Caco-2 (cell line): ENCODE measurements around the gene AJUBA. TPM values are rescaled to one million over a fixed set of nuclear protein-coding genes. Genes with fewer than 3 reads are reported as not detected.

Source experiments
- BruUV-seq: library from RNA; stranded (reverse); fragments of 400-500 nt; replicated peaks from 2 replicates; lab custom pipeline; 2021; lab: Mats Ljungman, UMichigan
- CTCF ChIA-PET: fragments of 300-600 bp; sonication (Branson Sonifier 250); formaldehyde crosslinking; loops from one replicate; lab custom pipeline; 2022; ENCODE audit warnings: antibody characterized with exemption; lab: Charles Lee
- POLR2A ChIA-PET: fragments of 300-600 bp; sonication (Branson Sonifier 250); formaldehyde crosslinking; loops from one replicate; lab custom pipeline; 2022; ENCODE audit warnings: antibody characterized with exemption; lab: Charles Lee
- DNase-seq, 2 experiments: peaks; one replicate each; pipeline versions ENCODE4 v3.0.0 to v3.0.0-alpha.2; 2020 to 2022
- H3K27me3 ChIP-seq: replicated peaks from 2 replicates; pipeline ENCODE4 v1.6.0; 2011; ENCODE audit warnings: low read length; ENCODE audit not compliant: control insufficient read depth, insufficient read depth
- H3K36me3 ChIP-seq: 2 replicates; pipeline ENCODE4 v1.5.1; 2011; ENCODE audit warnings: low read length; ENCODE audit not compliant: control insufficient read depth, insufficient read depth
- H3K4me1 ChIP-seq: fragments of 250-450 bp; sonication (Bioruptor Pico); 2 replicates; pipeline ENCODE4 v1.5.1; 2020; ENCODE audit warnings: mild to moderate bottlenecking
- H3K4me3 ChIP-seq: 2 replicates; pipeline ENCODE4 v1.5.1; 2011; ENCODE audit warnings: low read depth, mild to moderate bottlenecking, control low read depth, low read length
- H3K9me3 ChIP-seq: fragments of 250-450 bp; sonication (Bioruptor Pico); 2 replicates; pipeline ENCODE4 v1.5.1; 2020; ENCODE audit warnings: mild to moderate bottlenecking, moderate library complexity
- H3K27ac Mint-ChIP-seq: one replicate; pipeline ENCODE4 v1.8.0; 2022; ENCODE audit warnings: mixed read lengths; ENCODE audit not compliant: unreplicated experiment
- H3K27me3 Mint-ChIP-seq: one replicate; pipeline ENCODE4 v1.8.0; 2022; ENCODE audit warnings: mixed read lengths; ENCODE audit not compliant: insufficient read depth, unreplicated experiment
- H3K36me3 Mint-ChIP-seq: one replicate; pipeline ENCODE4 v1.8.0; 2022; ENCODE audit warnings: mild to moderate bottlenecking, mixed read lengths; ENCODE audit not compliant: insufficient read depth, unreplicated experiment
- H3K4me1 Mint-ChIP-seq: one replicate; pipeline ENCODE4 v1.8.0; 2022; ENCODE audit warnings: low read depth, mixed read lengths; ENCODE audit not compliant: unreplicated experiment
- H3K4me3 Mint-ChIP-seq: one replicate; pipeline ENCODE4 v1.8.0; 2022; ENCODE audit warnings: mild to moderate bottlenecking, moderate library complexity, mixed read lengths; ENCODE audit not compliant: unreplicated experiment
- H3K9me3 Mint-ChIP-seq: one replicate; pipeline ENCODE4 v1.8.0; 2022; ENCODE audit warnings: mixed read lengths; ENCODE audit not compliant: unreplicated experiment
- intact Hi-C: fragments of 100-400 bp; cut with micrococcal nuclease; formaldehyde crosslinking; loops from one replicate; pipeline ENCODE4 v1.10.0; 2022; ENCODE audit not compliant: unreplicated experiment
- total RNA-seq: library from RNA; stranded (reverse); gene quantifications from 2 replicates; pipeline ENCODE4 v1.2.3, GENCODE V29; 2022
- TF ChIP-seq, protein P1 (sequence below), 2 experiments: fragments of 200-600 bp in 1 of 2; IDR thresholded peaks; 1 replicate in 1 of 2; 2 replicates in 1 of 2; pipeline versions ENCODE4 v1.5.1 to v1.8.0; 2011 to 2022; ENCODE audit warnings: antibody characterized with exemption in 1 of 2, control low read depth in 1 of 2, inconsistent platforms in 1 of 2, low read depth in 1 of 2, low read length in 1 of 2, mild to moderate bottlenecking in 1 of 2, moderate library complexity in 1 of 2; ENCODE audit not compliant: insufficient read depth in 1 of 2, severe bottlenecking in 1 of 2, unreplicated experiment in 1 of 2

Gene AJUBA
- total RNA-seq, 1 experiment from 2014 or later: 211 TPM

DNA sequence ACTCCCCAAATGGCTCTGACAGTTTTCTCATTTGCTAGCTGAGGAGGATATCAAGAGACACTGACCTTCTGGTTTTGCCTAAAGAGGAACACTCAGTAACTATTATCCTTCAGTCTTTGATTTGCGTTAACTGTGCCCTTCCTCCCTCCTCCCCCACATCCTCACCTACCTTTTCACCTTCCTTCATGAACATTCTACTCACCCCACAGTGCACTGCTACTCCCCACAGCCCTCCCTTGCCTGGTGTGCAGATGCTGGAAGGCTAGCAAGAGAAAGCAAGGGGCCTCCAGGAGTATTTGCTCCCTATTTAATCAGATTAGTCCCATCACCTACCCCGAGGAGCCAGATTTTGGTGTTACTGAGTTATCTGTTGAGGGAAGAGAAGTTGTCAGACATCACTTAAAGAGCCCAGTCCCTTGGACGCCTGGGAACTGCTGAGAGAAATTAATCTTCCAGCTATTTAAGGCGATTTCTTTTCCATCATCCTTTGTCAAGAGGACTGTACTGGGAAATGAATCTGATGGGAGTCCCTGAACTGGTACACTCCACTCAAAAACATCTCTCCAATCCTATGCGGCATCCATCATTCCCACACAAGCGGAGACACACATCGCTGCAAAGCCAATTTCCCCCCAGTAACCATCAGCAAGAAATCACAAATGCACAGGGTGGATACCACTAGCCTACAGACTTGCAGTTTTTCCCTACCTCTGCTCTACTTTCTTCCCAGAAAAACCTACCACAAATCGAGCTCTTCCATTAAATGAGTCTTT, 40.9 kb upstream of the AJUBA start:
- Mint-ChIP-seq H3K27ac (peak overlapping the region; percentile 22), H3K36me3 (peaks cover 37% of the 10 kb centered on the region), H3K9me3 (no peaks in the 10 kb centered on the region), H3K27me3 (no peaks in the 10 kb centered on the region), H3K4me1 (peaks cover 14% of the 10 kb centered on the region), H3K4me3 (no peak overlapping the region)
- TF ChIP-seq, protein P1, sequence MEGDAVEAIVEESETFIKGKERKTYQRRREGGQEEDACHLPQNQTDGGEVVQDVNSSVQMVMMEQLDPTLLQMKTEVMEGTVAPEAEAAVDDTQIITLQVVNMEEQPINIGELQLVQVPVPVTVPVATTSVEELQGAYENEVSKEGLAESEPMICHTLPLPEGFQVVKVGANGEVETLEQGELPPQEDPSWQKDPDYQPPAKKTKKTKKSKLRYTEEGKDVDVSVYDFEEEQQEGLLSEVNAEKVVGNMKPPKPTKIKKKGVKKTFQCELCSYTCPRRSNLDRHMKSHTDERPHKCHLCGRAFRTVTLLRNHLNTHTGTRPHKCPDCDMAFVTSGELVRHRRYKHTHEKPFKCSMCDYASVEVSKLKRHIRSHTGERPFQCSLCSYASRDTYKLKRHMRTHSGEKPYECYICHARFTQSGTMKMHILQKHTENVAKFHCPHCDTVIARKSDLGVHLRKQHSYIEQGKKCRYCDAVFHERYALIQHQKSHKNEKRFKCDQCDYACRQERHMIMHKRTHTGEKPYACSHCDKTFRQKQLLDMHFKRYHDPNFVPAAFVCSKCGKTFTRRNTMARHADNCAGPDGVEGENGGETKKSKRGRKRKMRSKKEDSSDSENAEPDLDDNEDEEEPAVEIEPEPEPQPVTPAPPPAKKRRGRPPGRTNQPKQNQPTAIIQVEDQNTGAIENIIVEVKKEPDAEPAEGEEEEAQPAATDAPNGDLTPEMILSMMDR (IDR thresholded peaks at IDR 0.05; ENCODE audit: insufficient read depth in 1 of 2, low read depth in 1 of 2, low read length in 1 of 2, severe bottlenecking in 1 of 2, unreplicated experiment in 1 of 2): no peak
- no peaks in the 10 kb centered on the region for H3K9me3 ChIP-seq
- intact Hi-C loops: no loop called here
- H3K4me3 ChIP-seq: no peak overlapping the region
- no peaks in the 10 kb centered on the region for H3K27me3 ChIP-seq
- POLR2A ChIA-PET: interaction anchor here (0.6 kb wide), 2 partner anchors 75 to 201 kb away, joined by 4 read pairs; no protein-coding TSS in a partner anchor
- CTCF ChIA-PET: interaction anchor here (1.7 kb wide), 1 partner anchor 28 kb away, joined by 4 read pairs; no protein-coding TSS in a partner anchor
- H3K4me1 ChIP-seq: peaks cover 16% of the 10 kb centered on the region
- DNase-seq: no peak
- H3K36me3 ChIP-seq: no peaks in the 10 kb centered on the region
- no TSS peak for BruUV-seq

DNA sequence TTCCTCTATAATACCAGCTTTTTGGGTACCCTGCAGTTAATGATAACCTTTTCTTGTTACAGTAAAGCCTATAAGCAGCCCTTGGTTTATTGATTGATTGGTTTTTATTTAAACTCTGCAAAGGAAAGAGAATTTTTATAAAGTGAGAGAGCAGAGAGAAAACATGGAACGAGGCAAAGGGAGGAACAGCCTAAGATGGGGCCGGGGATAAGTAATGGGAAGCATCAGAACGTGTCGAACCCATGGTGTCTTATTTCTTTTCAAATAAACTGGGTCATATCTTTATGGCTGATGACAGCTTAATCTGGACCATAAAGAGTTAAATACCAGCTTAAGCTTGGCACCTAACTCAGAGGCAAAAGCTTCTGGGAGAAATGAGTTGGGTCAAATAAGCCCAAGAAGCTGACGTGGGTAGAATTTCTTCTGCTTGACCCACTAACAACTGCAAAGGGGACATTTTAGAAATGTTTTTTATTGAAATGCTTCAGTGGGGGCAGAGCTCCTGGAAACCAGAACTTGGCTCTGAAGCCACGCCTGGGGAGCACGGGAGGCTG, 39.6 kb upstream of the AJUBA start:
- Mint-ChIP-seq H3K27ac (no peak overlapping the region), H3K36me3 (peaks cover 28% of the 10 kb centered on the region), H3K27me3 (no peaks in the 10 kb centered on the region), H3K9me3 (no peaks in the 10 kb centered on the region), H3K4me1 (peaks cover 14% of the 10 kb centered on the region), H3K4me3 (no peak overlapping the region)
- ChIA-PET POLR2A (no interaction called here), CTCF (no interaction called here)
- Histone ChIP-seq H3K27me3 (no peaks in the 10 kb centered on the region), H3K36me3 (no peaks in the 10 kb centered on the region), H3K9me3 (no peaks in the 10 kb centered on the region), H3K4me1 (peaks cover 16% of the 10 kb centered on the region), H3K4me3 (no peak overlapping the region)
- DNase-seq: no peak
- TF ChIP-seq, protein P1 (IDR thresholded peaks at IDR 0.05; ENCODE audit: insufficient read depth in 1 of 2, low read depth in 1 of 2, low read length in 1 of 2, severe bottlenecking in 1 of 2, unreplicated experiment in 1 of 2): no peak
- BruUV-seq: no TSS peak
- intact Hi-C loops: no loop called here

DNA sequence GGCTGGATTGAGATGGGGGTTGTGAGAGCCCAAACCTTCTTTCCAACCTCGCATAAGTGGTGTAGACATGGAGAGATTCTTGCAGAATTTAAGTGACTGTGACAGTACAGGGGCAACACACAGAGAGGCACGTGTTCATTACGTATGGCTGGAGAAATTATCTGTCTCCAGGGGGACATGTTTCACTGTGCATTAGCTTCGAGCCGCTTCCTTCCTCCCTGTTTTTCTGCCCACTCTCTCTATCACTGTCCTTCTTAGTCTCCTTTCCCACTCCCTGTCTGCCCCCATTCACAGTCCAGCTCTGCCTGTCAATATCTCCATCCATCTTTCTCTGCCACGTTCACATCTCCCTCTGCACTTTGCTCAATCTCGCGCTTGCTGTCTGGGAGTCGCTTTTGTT, 39.1 kb upstream of the AJUBA start:
- ChIA-PET POLR2A (no interaction called here), CTCF (no interaction called here)
- BruUV-seq: no TSS peak
- intact Hi-C loops: no loop called here
- H3K4me1 Mint-ChIP-seq: peaks cover 14% of the 10 kb centered on the region
- no peak overlapping the region for H3K4me3 Mint-ChIP-seq
- Histone ChIP-seq H3K4me1 (peaks cover 16% of the 10 kb centered on the region), H3K9me3 (no peaks in the 10 kb centered on the region), H3K4me3 (no peak overlapping the region), H3K27me3 (no peaks in the 10 kb centered on the region), H3K36me3 (no peaks in the 10 kb centered on the region)
- TF ChIP-seq, protein P1 (IDR thresholded peaks at IDR 0.05; ENCODE audit: insufficient read depth in 1 of 2, low read depth in 1 of 2, low read length in 1 of 2, severe bottlenecking in 1 of 2, unreplicated experiment in 1 of 2): no peak
- no peak for DNase-seq
- no peaks in the 10 kb centered on the region for H3K9me3 Mint-ChIP-seq
- H3K27ac Mint-ChIP-seq: no peak overlapping the region
- H3K27me3 Mint-ChIP-seq: no peaks in the 10 kb centered on the region
- peaks cover 23% of the 10 kb centered on the region for H3K36me3 Mint-ChIP-seq
